Osteoblast (primary cell): ENCODE results near the gene SPOP. TPM values are rescaled to one million over a fixed set of nuclear protein-coding genes. Genes with fewer than 3 reads are reported as not detected.

Experiments
- DNase-seq: peaks from one replicate; pipeline ENCODE4 v3.0.0; 2011; ENCODE audit warnings: low spot score, mixed read lengths; ENCODE audit not compliant: insufficient read length; ENCODE audit errors: missing footprints
- H2AFZ ChIP-seq: 2 replicates; pipeline ENCODE4 v1.6.0; 2011; ENCODE audit warnings: mild to moderate bottlenecking, low read length
- H3K27ac ChIP-seq: 2 replicates; pipeline ENCODE4 v1.5.1; 2011; ENCODE audit warnings: mild to moderate bottlenecking, low read depth, low read length, moderate library complexity
- H3K27me3 ChIP-seq: 2 replicates; pipeline ENCODE4 v1.6.0; 2012; ENCODE audit warnings: mild to moderate bottlenecking, control low read depth, inconsistent platforms, low read length, moderate library complexity; ENCODE audit not compliant: insufficient read depth
- H3K36me3 ChIP-seq: 2 replicates; pipeline ENCODE4 v1.5.1; 2011; ENCODE audit warnings: mild to moderate bottlenecking, low read length, control low read depth, moderate library complexity; ENCODE audit not compliant: insufficient read depth
- H3K4me1 ChIP-seq: 2 replicates; pipeline ENCODE4 v1.5.1; 2011; ENCODE audit warnings: mild to moderate bottlenecking, low read length, control low read depth, moderate library complexity; ENCODE audit not compliant: insufficient read depth
- H3K4me2 ChIP-seq: 2 replicates; pipeline ENCODE4 v1.6.0; 2011; ENCODE audit warnings: mild to moderate bottlenecking, low read length; ENCODE audit not compliant: insufficient read depth
- H3K4me3 ChIP-seq: fragments of 200-600 bp; sonication (generic); 3 replicates; pipeline ENCODE4 v1.5.1; 2012; ENCODE audit warnings: mild to moderate bottlenecking, low read length, inconsistent platforms; ENCODE audit not compliant: insufficient read depth
- H3K79me2 ChIP-seq: 2 replicates; pipeline ENCODE4 v1.6.0; 2012; ENCODE audit warnings: mild to moderate bottlenecking, low read length, control low read depth, inconsistent platforms; ENCODE audit not compliant: insufficient read depth
- H3K9me3 ChIP-seq: 2 replicates; pipeline ENCODE4 v1.5.1; 2011; ENCODE audit warnings: low read depth, low read length, control low read depth
- H4K20me1 ChIP-seq: 2 replicates; pipeline ENCODE4 v1.6.0; 2012; ENCODE audit warnings: mild to moderate bottlenecking, low read length, control low read depth; ENCODE audit not compliant: insufficient read depth
- total RNA-seq: library from RNA; depleted of rRNA; stranded (reverse); fragments of >200 nt; gene quantifications from 2 replicates; pipeline ENCODE4 v1.2.3, GENCODE V29; 2012
- TF ChIP-seq, protein P1 (sequence below): IDR thresholded peaks from 2 replicates; pipeline ENCODE4 v1.5.1; 2011; ENCODE audit warnings: mild to moderate bottlenecking, low read depth, low read length, moderate library complexity; ENCODE audit errors: extremely low read depth

Gene SPOP
- total RNA-seq, 1 donor: 55.7 TPM

DNA sequence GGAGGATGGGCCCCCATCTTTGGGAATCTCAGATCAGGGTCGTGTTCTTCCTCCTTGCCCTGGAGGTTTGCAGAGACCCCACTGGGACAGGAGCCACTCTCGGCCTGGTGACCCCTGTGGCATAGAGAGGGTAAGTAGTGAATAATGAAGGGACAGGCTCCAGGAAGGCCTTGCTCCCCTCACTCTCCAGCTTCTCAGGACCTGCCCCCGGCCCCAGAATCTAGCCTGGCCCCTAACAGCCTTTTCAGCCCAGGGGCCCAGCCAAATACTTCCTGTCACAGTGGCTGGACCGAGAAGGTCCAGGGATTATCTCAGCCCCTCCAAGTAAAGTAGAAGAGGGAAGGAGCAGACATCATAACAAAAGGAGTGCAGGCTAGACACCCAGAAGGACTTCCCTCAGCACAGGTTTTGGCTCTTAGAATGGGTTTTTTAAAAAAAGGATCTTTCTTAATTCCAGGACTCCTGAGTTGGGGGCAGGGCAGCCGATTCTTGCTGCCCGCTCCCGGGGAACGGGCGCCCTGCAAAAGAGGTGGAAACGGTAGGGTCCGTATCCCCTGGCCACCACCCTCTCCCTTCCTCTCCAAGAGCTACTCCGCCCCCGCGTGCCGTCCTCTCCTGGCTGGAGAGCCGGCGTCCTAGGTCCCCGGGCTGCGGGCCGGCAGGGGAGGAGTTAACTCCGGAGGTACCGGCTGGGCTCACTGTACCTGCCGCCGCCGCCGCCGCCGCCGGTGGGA is 102.8 kb downstream of the SPOP start:
- DNase-seq: no peak
- H3K36me3 ChIP-seq: no peaks in the 10 kb centered on the region
- no peaks in the 10 kb centered on the region for H3K79me2 ChIP-seq
- no peak overlapping the region for H2AFZ ChIP-seq
- H3K9me3 ChIP-seq: no peaks in the 10 kb centered on the region
- TF ChIP-seq, protein P1, sequence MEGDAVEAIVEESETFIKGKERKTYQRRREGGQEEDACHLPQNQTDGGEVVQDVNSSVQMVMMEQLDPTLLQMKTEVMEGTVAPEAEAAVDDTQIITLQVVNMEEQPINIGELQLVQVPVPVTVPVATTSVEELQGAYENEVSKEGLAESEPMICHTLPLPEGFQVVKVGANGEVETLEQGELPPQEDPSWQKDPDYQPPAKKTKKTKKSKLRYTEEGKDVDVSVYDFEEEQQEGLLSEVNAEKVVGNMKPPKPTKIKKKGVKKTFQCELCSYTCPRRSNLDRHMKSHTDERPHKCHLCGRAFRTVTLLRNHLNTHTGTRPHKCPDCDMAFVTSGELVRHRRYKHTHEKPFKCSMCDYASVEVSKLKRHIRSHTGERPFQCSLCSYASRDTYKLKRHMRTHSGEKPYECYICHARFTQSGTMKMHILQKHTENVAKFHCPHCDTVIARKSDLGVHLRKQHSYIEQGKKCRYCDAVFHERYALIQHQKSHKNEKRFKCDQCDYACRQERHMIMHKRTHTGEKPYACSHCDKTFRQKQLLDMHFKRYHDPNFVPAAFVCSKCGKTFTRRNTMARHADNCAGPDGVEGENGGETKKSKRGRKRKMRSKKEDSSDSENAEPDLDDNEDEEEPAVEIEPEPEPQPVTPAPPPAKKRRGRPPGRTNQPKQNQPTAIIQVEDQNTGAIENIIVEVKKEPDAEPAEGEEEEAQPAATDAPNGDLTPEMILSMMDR: no peak
- H3K4me3 ChIP-seq: peak overlapping the region; percentile 81
- no peak overlapping the region for H3K27ac ChIP-seq
- no peaks in the 10 kb centered on the region for H4K20me1 ChIP-seq
- peaks cover 18% of the 10 kb centered on the region for H3K27me3 ChIP-seq
- peaks cover 3% of the 10 kb centered on the region for H3K4me1 ChIP-seq
- H3K4me2 ChIP-seq: peak overlapping the region; percentile 45

DNA sequence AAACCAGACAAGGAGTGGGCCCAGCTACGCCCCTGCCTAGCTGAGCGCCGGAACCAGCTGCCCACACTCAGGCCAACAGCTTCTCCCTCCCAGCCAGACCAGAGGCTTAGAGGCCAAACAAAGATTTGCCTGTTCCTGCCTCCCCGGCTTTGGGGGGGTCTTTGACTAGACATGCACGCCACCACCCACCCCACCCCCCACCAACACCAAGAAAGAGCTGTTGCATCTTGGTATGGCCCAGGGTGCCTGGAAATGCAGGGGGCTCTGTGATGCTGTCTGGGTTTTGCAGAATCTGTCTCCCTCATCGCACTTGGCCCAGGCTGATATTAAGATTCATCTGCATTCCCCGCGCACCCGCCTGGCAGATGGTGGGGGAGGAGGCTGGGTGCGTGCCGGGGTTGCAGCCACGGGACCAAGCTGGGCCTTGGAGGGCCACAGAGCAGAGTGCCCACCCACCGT is 103.5 kb downstream of the SPOP start:
- Histone ChIP-seq H4K20me1 (no peaks in the 10 kb centered on the region), H3K4me1 (peaks cover 3% of the 10 kb centered on the region), H2AFZ (no peak overlapping the region), H3K36me3 (no peaks in the 10 kb centered on the region), H3K4me3 (no peak overlapping the region), H3K79me2 (no peaks in the 10 kb centered on the region), H3K27ac (no peak overlapping the region), H3K9me3 (no peaks in the 10 kb centered on the region), H3K4me2 (no peak overlapping the region), H3K27me3 (peaks cover 18% of the 10 kb centered on the region)
- DNase-seq: peak; percentile 56
- TF ChIP-seq, protein P1: no peak

DNA sequence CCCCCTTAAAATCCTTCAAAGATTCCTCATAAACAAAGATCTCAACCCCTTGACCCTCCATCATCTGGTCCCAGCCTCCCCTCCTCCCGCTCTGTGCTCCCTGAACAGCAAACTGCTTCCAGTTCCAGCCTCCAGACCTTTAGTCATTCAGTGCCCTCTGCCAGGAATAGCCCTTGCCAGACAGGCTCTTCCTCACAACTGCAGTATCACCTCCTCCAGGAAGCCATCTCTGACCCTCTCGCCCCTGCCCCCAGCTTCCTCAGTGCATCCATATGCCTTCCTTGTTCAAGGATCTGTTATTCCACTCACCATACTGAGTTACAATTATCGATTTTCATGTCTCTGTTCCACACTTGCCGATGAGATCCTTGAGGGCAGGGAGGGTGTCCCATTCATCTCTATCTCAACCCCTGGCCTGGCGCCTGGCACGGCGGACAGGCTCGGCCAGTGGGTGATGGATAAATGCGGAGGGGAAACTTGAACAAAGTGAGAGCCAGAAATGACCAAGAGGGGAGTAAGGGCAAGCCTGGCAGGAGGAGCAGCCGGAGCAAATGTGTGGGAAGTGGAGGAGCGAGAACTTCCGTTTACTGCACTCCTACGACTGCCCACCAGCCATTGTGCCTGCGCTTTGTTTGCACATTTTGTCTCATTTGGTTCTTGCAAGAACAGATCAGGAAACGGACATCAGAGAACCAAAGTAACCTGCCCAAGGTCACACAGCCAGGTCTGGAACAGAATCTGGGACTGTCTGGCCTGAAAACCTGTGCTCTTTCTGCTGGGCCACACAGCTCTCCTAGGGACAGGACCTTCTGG is 104.2 kb downstream of the SPOP start:
- H3K79me2 ChIP-seq: no peaks in the 10 kb centered on the region
- peak; percentile 85 for DNase-seq
- no peaks in the 10 kb centered on the region for H3K36me3 ChIP-seq
- H3K9me3 ChIP-seq: no peaks in the 10 kb centered on the region
- H2AFZ ChIP-seq: no peak overlapping the region
- H3K27me3 ChIP-seq: peaks cover 18% of the 10 kb centered on the region
- peaks cover 3% of the 10 kb centered on the region for H3K4me1 ChIP-seq
- no peak overlapping the region for H3K4me3 ChIP-seq
- no peaks in the 10 kb centered on the region for H4K20me1 ChIP-seq
- no peak overlapping the region for H3K27ac ChIP-seq
- no peak overlapping the region for H3K4me2 ChIP-seq
- TF ChIP-seq, protein P1: no peak
